Measurements from ENCODE around the gene SLCO4C1. TPM values are rescaled to one million over a fixed set of nuclear protein-coding genes. Genes with fewer than 3 reads are reported as not detected.

SLCO4C1 gene
- polyA plus RNA-seq, 1 donor from 2014 or later = 0.12 TPM

- H3K4me2 ChIP-seq (ENCODE audit: low read length) = no peak overlapping the region
- no peaks in the 10 kb centered on the region for H3K36me3 ChIP-seq (ENCODE audit: insufficient read depth, low read length)
- no peaks in the 10 kb centered on the region for H3K9me3 ChIP-seq (ENCODE audit: low read length)
- no peaks in the 10 kb centered on the region for H3K27me3 ChIP-seq (ENCODE audit: insufficient read depth, low read depth, low read length)
- no peak overlapping the region for H3K27ac ChIP-seq (ENCODE audit: low read length)
- no peaks in the 10 kb centered on the region for H3K79me2 ChIP-seq (replicated peaks; ENCODE audit: insufficient read depth, low read length)
- no peaks in the 10 kb centered on the region for H3F3A ChIP-seq (ENCODE audit: insufficient read depth, low read length, poor library complexity, severe bottlenecking)
- H3K9me2 ChIP-seq (ENCODE audit: insufficient read depth, low read length) = no peaks in the 10 kb centered on the region
- no peaks in the 10 kb centered on the region for H4K20me1 ChIP-seq (ENCODE audit: insufficient read depth)
- no peak for TF ChIP-seq MXI1 (conservative IDR thresholded peaks at IDR 0.05; ENCODE audit: poor library complexity, severe bottlenecking)
- TF ChIP-seq, protein P1, sequence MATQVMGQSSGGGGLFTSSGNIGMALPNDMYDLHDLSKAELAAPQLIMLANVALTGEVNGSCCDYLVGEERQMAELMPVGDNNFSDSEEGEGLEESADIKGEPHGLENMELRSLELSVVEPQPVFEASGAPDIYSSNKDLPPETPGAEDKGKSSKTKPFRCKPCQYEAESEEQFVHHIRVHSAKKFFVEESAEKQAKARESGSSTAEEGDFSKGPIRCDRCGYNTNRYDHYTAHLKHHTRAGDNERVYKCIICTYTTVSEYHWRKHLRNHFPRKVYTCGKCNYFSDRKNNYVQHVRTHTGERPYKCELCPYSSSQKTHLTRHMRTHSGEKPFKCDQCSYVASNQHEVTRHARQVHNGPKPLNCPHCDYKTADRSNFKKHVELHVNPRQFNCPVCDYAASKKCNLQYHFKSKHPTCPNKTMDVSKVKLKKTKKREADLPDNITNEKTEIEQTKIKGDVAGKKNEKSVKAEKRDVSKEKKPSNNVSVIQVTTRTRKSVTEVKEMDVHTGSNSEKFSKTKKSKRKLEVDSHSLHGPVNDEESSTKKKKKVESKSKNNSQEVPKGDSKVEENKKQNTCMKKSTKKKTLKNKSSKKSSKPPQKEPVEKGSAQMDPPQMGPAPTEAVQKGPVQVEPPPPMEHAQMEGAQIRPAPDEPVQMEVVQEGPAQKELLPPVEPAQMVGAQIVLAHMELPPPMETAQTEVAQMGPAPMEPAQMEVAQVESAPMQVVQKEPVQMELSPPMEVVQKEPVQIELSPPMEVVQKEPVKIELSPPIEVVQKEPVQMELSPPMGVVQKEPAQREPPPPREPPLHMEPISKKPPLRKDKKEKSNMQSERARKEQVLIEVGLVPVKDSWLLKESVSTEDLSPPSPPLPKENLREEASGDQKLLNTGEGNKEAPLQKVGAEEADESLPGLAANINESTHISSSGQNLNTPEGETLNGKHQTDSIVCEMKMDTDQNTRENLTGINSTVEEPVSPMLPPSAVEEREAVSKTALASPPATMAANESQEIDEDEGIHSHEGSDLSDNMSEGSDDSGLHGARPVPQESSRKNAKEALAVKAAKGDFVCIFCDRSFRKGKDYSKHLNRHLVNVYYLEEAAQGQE (IDR thresholded peaks at IDR 0.05; ENCODE audit: borderline replicate concordance) = no peak
- no peak for TF ChIP-seq EZH2 (IDR thresholded peaks at IDR 0.05; ENCODE audit: borderline replicate concordance, insufficient read depth, low read length, poor library complexity, severe bottlenecking)
- TF ChIP-seq CTCF (IDR thresholded peaks at IDR 0.05; ENCODE audit: poor library complexity, severe bottlenecking) = no peak
- TF ChIP-seq RAD21 (conservative IDR thresholded peaks at IDR 0.05) = no peak
- no peak for TF ChIP-seq TAF1 (IDR thresholded peaks at IDR 0.05; ENCODE audit: low read depth)
- TF ChIP-seq SMC3 (conservative IDR thresholded peaks at IDR 0.05; ENCODE audit: poor library complexity) = no peak
- TF ChIP-seq EP300 (conservative IDR thresholded peaks at IDR 0.05; ENCODE audit: poor library complexity, severe bottlenecking) = no peak
- no peak for TF ChIP-seq POLR2AphosphoS5 (IDR thresholded peaks at IDR 0.05)
- H2AFZ ChIP-seq (ENCODE audit: low read depth, low read length) = no peak overlapping the region
- H3K4me3 ChIP-seq (ENCODE audit: low read length) = no peak overlapping the region
- H3K9ac ChIP-seq (ENCODE audit: low read length) = no peak overlapping the region
Measured at GRCh38 chr5:102211165-102211564, 84.9 kb downstream of the SLCO4C1 start.

DNA sequence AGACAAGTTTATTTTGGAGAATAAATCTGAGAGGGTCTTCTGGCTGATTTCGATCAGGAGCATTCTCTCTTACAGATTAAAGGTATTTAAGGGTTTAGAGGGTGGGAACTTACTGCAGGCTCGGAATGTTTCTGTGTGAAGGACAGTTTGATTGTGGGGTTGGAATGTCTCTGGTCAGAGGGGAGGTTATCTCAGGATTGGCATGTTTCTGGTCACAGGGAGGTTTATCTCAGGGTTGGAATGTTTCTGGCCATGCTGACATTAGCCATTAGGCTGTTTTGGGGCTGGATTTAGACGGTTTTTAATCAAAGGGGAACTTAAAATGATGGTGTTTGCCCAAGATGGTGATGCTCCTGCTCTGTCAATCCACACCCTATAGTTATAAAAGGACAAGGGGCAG, 95.2 kb downstream of the SLCO4C1 start:
- H3F3A ChIP-seq (ENCODE audit: insufficient read depth, low read length, poor library complexity, severe bottlenecking) = no peaks in the 10 kb centered on the region
- H2AFZ ChIP-seq (ENCODE audit: low read depth, low read length) = no peak overlapping the region
- no peak overlapping the region for H3K27ac ChIP-seq (ENCODE audit: low read length)
- TF ChIP-seq CTCF (IDR thresholded peaks at IDR 0.05; ENCODE audit: poor library complexity, severe bottlenecking) = no peak
- TF ChIP-seq EP300 (conservative IDR thresholded peaks at IDR 0.05; ENCODE audit: poor library complexity, severe bottlenecking) = no peak
- no peak for TF ChIP-seq POLR2AphosphoS5 (IDR thresholded peaks at IDR 0.05)
- TF ChIP-seq, protein P1 (IDR thresholded peaks at IDR 0.05; ENCODE audit: borderline replicate concordance) = no peak
- TF ChIP-seq MXI1 (conservative IDR thresholded peaks at IDR 0.05; ENCODE audit: poor library complexity, severe bottlenecking) = no peak
- no peak for TF ChIP-seq EZH2 (IDR thresholded peaks at IDR 0.05; ENCODE audit: borderline replicate concordance, insufficient read depth, low read length, poor library complexity, severe bottlenecking)
- TF ChIP-seq TAF1 (IDR thresholded peaks at IDR 0.05; ENCODE audit: low read depth) = no peak
- no peak for TF ChIP-seq RAD21 (conservative IDR thresholded peaks at IDR 0.05)
- no peaks in the 10 kb centered on the region for H3K79me2 ChIP-seq (replicated peaks; ENCODE audit: insufficient read depth, low read length)
- H3K9ac ChIP-seq (ENCODE audit: low read length) = no peak overlapping the region
- no peaks in the 10 kb centered on the region for H3K9me2 ChIP-seq (ENCODE audit: insufficient read depth, low read length)
- H3K36me3 ChIP-seq (ENCODE audit: insufficient read depth, low read length) = no peaks in the 10 kb centered on the region
- no peaks in the 10 kb centered on the region for H3K9me3 ChIP-seq (ENCODE audit: low read length)
- no peak overlapping the region for H3K4me2 ChIP-seq (ENCODE audit: low read length)
- no peaks in the 10 kb centered on the region for H4K20me1 ChIP-seq (ENCODE audit: insufficient read depth)
- H3K4me3 ChIP-seq (ENCODE audit: low read length) = no peak overlapping the region
- H3K27me3 ChIP-seq (ENCODE audit: insufficient read depth, low read depth, low read length) = no peaks in the 10 kb centered on the region
